A549 (cell line): ENCODE results near the gene CMIP.

Source experiments
- EP300 ChIP-seq, 2 experiments: fragments of >200 bp; sonication (Bioruptor Twin); formaldehyde crosslinking; IDR thresholded peaks; 2 replicates in 1 of 2; 3 replicates in 1 of 2; pipeline ENCODE4 v1.6.1; 2016 to 2017
- HOXA7 ChIP-seq: fragments of 250-450 bp; sonication (Bioruptor Pico); IDR thresholded peaks from 2 replicates; pipeline ENCODE4 v1.5.0; 2020; ENCODE audit warnings: mild to moderate bottlenecking, moderate library complexity
- MYC ChIP-seq: IDR thresholded peaks from 2 replicates; pipeline ENCODE4 v1.6.1; 2012; ENCODE audit warnings: mild to moderate bottlenecking, inconsistent platforms, low read length, improper control_type of control experiment, borderline replicate concordance
- POLR2A ChIP-seq: IDR thresholded peaks from 2 replicates; pipeline ENCODE4 v1.6.1; 2012; ENCODE audit warnings: mild to moderate bottlenecking, low read length
- POLR2AphosphoS2 ChIP-seq: conservative IDR thresholded peaks from 2 replicates; pipeline ENCODE4 v1.6.1; 2012; ENCODE audit warnings: low read length, improper control_type of control experiment, inconsistent platforms
- REST ChIP-seq: fragments of 200-600 bp; sonication (generic); IDR thresholded peaks from 2 replicates; pipeline ENCODE4 v1.6.1; 2016; ENCODE audit warnings: antibody characterized with exemption, mild to moderate bottlenecking, moderate library complexity
- SMC3 ChIP-seq: fragments of >200 bp; sonication (Bioruptor Twin); formaldehyde crosslinking; IDR thresholded peaks from 3 replicates; pipeline ENCODE4 v1.6.1; 2018; ENCODE audit warnings: inconsistent platforms
- TF ChIP-seq, protein P1 (sequence below): fragments of >200 bp; sonication (Bioruptor Twin); formaldehyde crosslinking; IDR thresholded peaks from 3 replicates; pipeline ENCODE4 v1.5.1; 2016
- TF ChIP-seq, protein P2 (sequence below): IDR thresholded peaks from 2 replicates; pipeline ENCODE4 v1.6.1; 2012

DNA sequence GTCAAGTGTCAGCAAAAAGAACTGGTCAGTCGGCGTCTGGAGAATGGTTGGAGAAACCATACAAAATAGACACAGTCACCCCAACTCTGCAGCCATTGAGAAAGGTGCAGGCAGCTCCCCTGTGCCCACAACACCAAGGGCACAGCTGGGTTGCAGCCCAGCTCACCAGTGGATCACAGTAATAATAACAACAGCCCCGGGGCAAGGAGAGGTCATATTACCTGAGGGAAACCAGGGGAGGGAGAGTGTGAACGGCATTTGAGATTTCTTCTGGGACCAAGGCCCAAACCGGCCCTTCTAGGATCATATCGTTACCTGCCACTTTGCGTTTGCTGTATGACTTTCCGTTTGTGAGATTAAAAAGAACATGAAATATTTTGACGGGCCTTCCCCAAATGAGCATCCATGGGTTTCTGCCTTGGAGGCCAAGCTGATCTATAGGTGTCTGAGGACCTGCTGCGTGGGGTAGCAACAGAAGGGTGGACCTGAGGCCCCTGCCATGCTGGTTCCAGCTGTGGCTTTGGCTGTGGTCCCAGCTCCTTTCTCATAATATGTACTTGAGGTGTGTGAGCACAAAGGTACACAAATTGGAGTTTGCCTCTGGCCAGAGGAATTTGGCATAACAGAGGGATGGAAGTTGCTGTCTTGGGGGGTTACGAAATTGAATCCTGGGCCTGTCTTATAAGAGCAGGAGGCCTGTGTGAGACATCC, 154.6 kb downstream of the CMIP start:
- TF ChIP-seq POLR2A (no peak), EP300 (IDR thresholded peaks at IDR 0.05) (no peak), SMC3 (no peak), REST (no peak), POLR2AphosphoS2 (no peak), MYC (no peak), HOXA7 (CRISPR knock-in tag) (no peak)
- TF ChIP-seq, protein P1, sequence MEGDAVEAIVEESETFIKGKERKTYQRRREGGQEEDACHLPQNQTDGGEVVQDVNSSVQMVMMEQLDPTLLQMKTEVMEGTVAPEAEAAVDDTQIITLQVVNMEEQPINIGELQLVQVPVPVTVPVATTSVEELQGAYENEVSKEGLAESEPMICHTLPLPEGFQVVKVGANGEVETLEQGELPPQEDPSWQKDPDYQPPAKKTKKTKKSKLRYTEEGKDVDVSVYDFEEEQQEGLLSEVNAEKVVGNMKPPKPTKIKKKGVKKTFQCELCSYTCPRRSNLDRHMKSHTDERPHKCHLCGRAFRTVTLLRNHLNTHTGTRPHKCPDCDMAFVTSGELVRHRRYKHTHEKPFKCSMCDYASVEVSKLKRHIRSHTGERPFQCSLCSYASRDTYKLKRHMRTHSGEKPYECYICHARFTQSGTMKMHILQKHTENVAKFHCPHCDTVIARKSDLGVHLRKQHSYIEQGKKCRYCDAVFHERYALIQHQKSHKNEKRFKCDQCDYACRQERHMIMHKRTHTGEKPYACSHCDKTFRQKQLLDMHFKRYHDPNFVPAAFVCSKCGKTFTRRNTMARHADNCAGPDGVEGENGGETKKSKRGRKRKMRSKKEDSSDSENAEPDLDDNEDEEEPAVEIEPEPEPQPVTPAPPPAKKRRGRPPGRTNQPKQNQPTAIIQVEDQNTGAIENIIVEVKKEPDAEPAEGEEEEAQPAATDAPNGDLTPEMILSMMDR = no peak
- TF ChIP-seq, protein P2, sequence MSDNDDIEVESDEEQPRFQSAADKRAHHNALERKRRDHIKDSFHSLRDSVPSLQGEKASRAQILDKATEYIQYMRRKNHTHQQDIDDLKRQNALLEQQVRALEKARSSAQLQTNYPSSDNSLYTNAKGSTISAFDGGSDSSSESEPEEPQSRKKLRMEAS = no peak
